ENCODE results near the gene CSNK1D. TPM values are rescaled to one million over a fixed set of nuclear protein-coding genes. Genes with fewer than 3 reads are reported as not detected.

The CSNK1D gene
- total RNA-seq, 1 donor from 2014 or later = 118 TPM

GRCh38 chr17:82248815-82249674 is 24.5 kb downstream of the CSNK1D start:
- no peaks in the 10 kb centered on the region for H3K9me3 Mint-ChIP-seq (ENCODE audit: unreplicated experiment)
- no peak overlapping the region for H3K4me3 Mint-ChIP-seq (ENCODE audit: unreplicated experiment)
- peaks cover 25% of the 10 kb centered on the region for H3K4me1 Mint-ChIP-seq (ENCODE audit: unreplicated experiment)
- H3K36me3 Mint-ChIP-seq (ENCODE audit: unreplicated experiment) = peaks cover 58% of the 10 kb centered on the region
- no peak for DNase-seq (ENCODE audit: extremely low spot score, unreplicated experiment)
- H3K27ac Mint-ChIP-seq (ENCODE audit: unreplicated experiment) = no peak overlapping the region
- no peak for TF ChIP-seq CTCF (IDR thresholded peaks at IDR 0.05)
- H3K27me3 Mint-ChIP-seq (ENCODE audit: unreplicated experiment) = no peaks in the 10 kb centered on the region

- Mint-ChIP-seq H3K4me3 (ENCODE audit: unreplicated experiment) (no peak overlapping the region), H3K9me3 (ENCODE audit: unreplicated experiment) (no peaks in the 10 kb centered on the region), H3K36me3 (ENCODE audit: unreplicated experiment) (peaks cover 61% of the 10 kb centered on the region), H3K4me1 (ENCODE audit: unreplicated experiment) (peaks cover 25% of the 10 kb centered on the region), H3K27me3 (ENCODE audit: unreplicated experiment) (no peaks in the 10 kb centered on the region), H3K27ac (ENCODE audit: unreplicated experiment) (peak overlapping the region; percentile 81)
- TF ChIP-seq CTCF (IDR thresholded peaks at IDR 0.05) = no peak
- no peak for DNase-seq (ENCODE audit: extremely low spot score, unreplicated experiment)
Observed at GRCh38 chr17:82247856-82248671, 25.4 kb downstream of the CSNK1D start.

GRCh38 chr17:82247182-82247823 is 26.2 kb downstream of the CSNK1D start:
- no peak for DNase-seq (ENCODE audit: extremely low spot score, unreplicated experiment)
- no peaks in the 10 kb centered on the region for H3K9me3 Mint-ChIP-seq (ENCODE audit: unreplicated experiment)
- TF ChIP-seq CTCF (IDR thresholded peaks at IDR 0.05) = no peak
- H3K4me1 Mint-ChIP-seq (ENCODE audit: unreplicated experiment) = peaks cover 31% of the 10 kb centered on the region
- no peaks in the 10 kb centered on the region for H3K27me3 Mint-ChIP-seq (ENCODE audit: unreplicated experiment)
- peak overlapping the region; percentile 81 for H3K27ac Mint-ChIP-seq (ENCODE audit: unreplicated experiment)
- peaks cover 54% of the 10 kb centered on the region for H3K36me3 Mint-ChIP-seq (ENCODE audit: unreplicated experiment)
- no peak overlapping the region for H3K4me3 Mint-ChIP-seq (ENCODE audit: unreplicated experiment)

- H3K4me3 Mint-ChIP-seq (ENCODE audit: unreplicated experiment) = no peak overlapping the region
- no peaks in the 10 kb centered on the region for H3K9me3 Mint-ChIP-seq (ENCODE audit: unreplicated experiment)
- no peaks in the 10 kb centered on the region for H3K27me3 Mint-ChIP-seq (ENCODE audit: unreplicated experiment)
- H3K27ac Mint-ChIP-seq (ENCODE audit: unreplicated experiment) = peak overlapping the region; percentile 81
- no peak for DNase-seq (ENCODE audit: extremely low spot score, unreplicated experiment)
- peaks cover 48% of the 10 kb centered on the region for H3K36me3 Mint-ChIP-seq (ENCODE audit: unreplicated experiment)
- peaks cover 38% of the 10 kb centered on the region for H3K4me1 Mint-ChIP-seq (ENCODE audit: unreplicated experiment)
- TF ChIP-seq CTCF (IDR thresholded peaks at IDR 0.05) = no peak
Observed at GRCh38 chr17:82246365-82247181, 26.9 kb downstream of the CSNK1D start.
